ENCODE data around the gene CAPN9.

The CAPN9 gene

GRCh38 chr1:230798491-230798890 lies 51.3 kb downstream of the CAPN9 start:
- TF ChIP-seq ZNF132 (tag by site-specific recombination; IDR thresholded peaks at IDR 0.05; ENCODE audit: borderline replicate concordance) (no peak), GFI1B (tag by site-specific recombination; IDR thresholded peaks at IDR 0.05) (no peak), ZNF214 (tag by site-specific recombination; IDR thresholded peaks at IDR 0.05; ENCODE audit: borderline replicate concordance) (no peak), ZBTB6 (tag by site-specific recombination; IDR thresholded peaks at IDR 0.05) (no peak), ZEB2 (tag by site-specific recombination; IDR thresholded peaks at IDR 0.05) (no peak), ZNF48 (tag by site-specific recombination; IDR thresholded peaks at IDR 0.05) (no peak), ZNF449 (tag by site-specific recombination; IDR thresholded peaks at IDR 0.05) (no peak), ZNF112 (tag by site-specific recombination; IDR thresholded peaks at IDR 0.05) (no peak), KLF16 (tag by site-specific recombination; IDR thresholded peaks at IDR 0.05) (no peak), YY2 (tag by site-specific recombination; IDR thresholded peaks at IDR 0.05) (no peak), AEBP2 (tag by site-specific recombination; IDR thresholded peaks at IDR 0.05; ENCODE audit: borderline replicate concordance) (no peak)
- CTCF ChIA-PET: interaction anchor here (0.6 to 4.7 kb wide), 33 partner anchors 9 to 444 kb away, joined by 3 to 45 read pairs (median 4); partner anchors contain the start of genes ARV1, C1orf198 and TTC13
- POLR2A ChIA-PET: no interaction called here
- Histone ChIP-seq H3K36me3 (ENCODE audit: control insufficient read depth in 2 of 2, insufficient read depth in 1 of 2, low read length in 2 of 2) (no peaks in the 10 kb centered on the region), H3K4me1 (ENCODE audit: control insufficient read depth, insufficient read depth, low read length) (no peaks in the 10 kb centered on the region), H3K27ac (ENCODE audit: extremely low read depth, low read depth, low read length) (no peak overlapping the region), H3K9me3 (ENCODE audit: control insufficient read depth, insufficient read depth, low read depth, low read length) (no peaks in the 10 kb centered on the region), H3K4me3 (ENCODE audit: low read depth, low read length) (no peak overlapping the region)

- ChIA-PET CTCF (interaction anchor here (0.6 to 1.2 kb wide), 8 partner anchors 23 to 843 kb away, joined by 3 to 5 read pairs (median 3); partner anchors contain the start of gene COG2), POLR2A (interaction anchor here (0.6 kb wide), 1 partner anchor 9 kb away, joined by 3 read pairs; no protein-coding TSS in a partner anchor)
- TF ChIP-seq SCRT2 (tag by site-specific recombination; IDR thresholded peaks at IDR 0.05): 0 out of 2 replicates have a peak, but pooled peaks have one; percentile 10
- no peak for TF ChIP-seq ZBTB1 (tag by site-specific recombination; IDR thresholded peaks at IDR 0.05)
- Histone ChIP-seq H3K27ac (ENCODE audit: extremely low read depth, low read depth, low read length) (no peak overlapping the region), H3K4me3 (ENCODE audit: low read depth, low read length) (no peak overlapping the region), H3K9me3 (ENCODE audit: control insufficient read depth, insufficient read depth, low read depth, low read length) (no peaks in the 10 kb centered on the region), H3K4me1 (ENCODE audit: control insufficient read depth, insufficient read depth, low read length) (no peaks in the 10 kb centered on the region), H3K36me3 (ENCODE audit: control insufficient read depth in 2 of 2, insufficient read depth in 1 of 2, low read length in 2 of 2) (no peaks in the 10 kb centered on the region)
These were observed 54.0 kb downstream of the CAPN9 start for GRCh38 chr1:230800891-230801840.

GRCh38 chr1:230804396-230804795 lies 57.2 kb downstream of the CAPN9 start:
- Histone ChIP-seq H3K9me3 (ENCODE audit: control insufficient read depth, insufficient read depth, low read depth, low read length) (no peaks in the 10 kb centered on the region), H3K36me3 (ENCODE audit: control insufficient read depth in 2 of 2, insufficient read depth in 1 of 2, low read length in 2 of 2) (no peaks in the 10 kb centered on the region), H3K4me1 (ENCODE audit: control insufficient read depth, insufficient read depth, low read length) (no peaks in the 10 kb centered on the region), H3K27ac (ENCODE audit: extremely low read depth, low read depth, low read length) (no peak overlapping the region), H3K4me3 (ENCODE audit: low read depth, low read length) (no peak overlapping the region)
- CTCF ChIA-PET: interaction anchor here (1.3 kb wide), 1 partner anchor 406 kb away, joined by 3 read pairs; no protein-coding TSS in a partner anchor
- POLR2A ChIA-PET: no interaction called here
- TF ChIP-seq ZNF266 (tag by site-specific recombination; IDR thresholded peaks at IDR 0.05; ENCODE audit: low read depth) (no peak), SP7 (tag by site-specific recombination; IDR thresholded peaks at IDR 0.05) (no peak), ZNF670 (tag by site-specific recombination; IDR thresholded peaks at IDR 0.05; ENCODE audit: low read depth) (no peak), ZNF211 (tag by site-specific recombination; IDR thresholded peaks at IDR 0.05; ENCODE audit: low read depth) (no peak), BCL11B (tag by site-specific recombination; IDR thresholded peaks at IDR 0.05; ENCODE audit: low read depth) (no peak), GLI4 (tag by site-specific recombination; IDR thresholded peaks at IDR 0.05) (no peak), ZBTB11 (tag by site-specific recombination; conservative IDR thresholded peaks at IDR 0.05; ENCODE audit: low read depth) (no peak)
